Stomach (tissue), 9 donors: Measurements from ENCODE around the gene STUM. TPM values are rescaled to one million over a fixed set of nuclear protein-coding genes. Genes with fewer than 3 reads are reported as not detected.

Experiments
- DNase-seq, 2 donors: peaks; one replicate each; pipeline versions ENCODE4 v3.0.0 to v3.0.0-alpha.2; 2013 to 2019
- H3K27ac ChIP-seq, 5 donors: fragments of 200-600 bp in 4 of 5; sonication (generic) in 4 of 5; one replicate each; pipeline ENCODE4 v1.5.1; 2013 to 2019; ENCODE audit warnings: mild to moderate bottlenecking in 1 of 5, moderate library complexity in 1 of 5
- H3K27me3 ChIP-seq, 3 donors: fragments of 200-600 bp; sonication (generic); one replicate each; pipeline ENCODE4 v1.5.1; 2017 to 2019; ENCODE audit warnings: mixed run types in 1 of 3
- H3K36me3 ChIP-seq, 4 donors: fragments of 200-600 bp; sonication (generic); 1 replicate in 3 of 4; 2 replicates in 1 of 4; pipeline ENCODE4 v1.5.1; 2016 to 2019
- H3K4me1 ChIP-seq, 4 donors: fragments of 200-600 bp; sonication (generic); one replicate each; pipeline ENCODE4 v1.5.1; 2016 to 2019
- H3K4me3 ChIP-seq, 4 donors: fragments of 200-600 bp; sonication (generic) in 3 of 4; one replicate each; pipeline ENCODE4 v1.5.1; 2016 to 2019; ENCODE audit warnings: mild to moderate bottlenecking in 1 of 4
- H3K9me3 ChIP-seq, 4 donors: fragments of 200-600 bp; sonication (generic); one replicate each; pipeline ENCODE4 v1.5.1; 2016 to 2019
- CTCF ChIP-seq, 7 experiments: fragments of 450-650 bp in 4 of 7; fragments of 200-600 bp in 3 of 7; sonication (generic) in 3 of 7; IDR thresholded peaks; one replicate each; pipeline ENCODE4 v1.5.1; 2016 to 2019; ENCODE audit warnings: antibody characterized with exemption in 7 of 7, control low read depth in 2 of 7, mild to moderate bottlenecking in 1 of 7
- EP300 ChIP-seq: sonication (generic); formaldehyde crosslinking; IDR thresholded peaks from one replicate; pipeline ENCODE4 v1.6.1; 2017; ENCODE audit warnings: antibody characterized with exemption
- POLR2A ChIP-seq, 4 donors: fragments of 450-650 bp; IDR thresholded peaks; one replicate each; pipeline ENCODE4 v1.6.1; 2016; ENCODE audit warnings: antibody characterized with exemption in 4 of 4, control low read depth in 2 of 4, mild to moderate bottlenecking in 1 of 4, moderate library complexity in 1 of 4
- POLR2AphosphoS5 ChIP-seq, 3 donors: sonication (generic); formaldehyde crosslinking; IDR thresholded peaks; one replicate each; pipeline ENCODE4 v1.6.1; 2016; ENCODE audit warnings: antibody characterized with exemption in 3 of 3
- WGBS, 5 donors: extraction: QIAGEN DNeasy Blood & Tissue Kit in 3 of 5; methylation state at CpG; one replicate each; pipeline versions ENCODE4 v1.1.5 to v1.1.7; 2013 to 2018; 5-methylcytosine and 5-hydroxymethylcytosine counted together
- intact Hi-C: fragments of 100-400 bp; cut with DNase I; formaldehyde crosslinking; loops from one replicate; pipeline ENCODE4 v1.15.1; 2023; ENCODE audit warnings: low total_unique reads
- polyA plus RNA-seq, 3 donors: library from polyadenylated mRNA; stranded (reverse); fragments of 200-250 nt; gene quantifications; one replicate each; pipeline ENCODE4 v1.2.3, GENCODE V29; 2013
- total RNA-seq, 5 donors: library from RNA; depleted of rRNA; stranded (reverse); fragments of >200 nt; gene quantifications; one replicate each; pipeline versions ENCODE4 v1.1.0 to v1.2.3, GENCODE V29; 2014 to 2016
- donor health status: healthy with polysubstance abuse.
- donor health status: Bipolar disorder and iron deficiency.
- donor health status: healthy.

Gene STUM
- total and polyA plus RNA-seq, 8 donors: under 0.01 to 2.8 (median 1.5) TPM

- Histone ChIP-seq H3K27ac (peak overlapping the region in 1 of 5 donors; percentile 85), H3K27me3 (no peaks in the 10 kb centered on the region), H3K4me3 (no peak overlapping the region), H3K9me3 (no peaks in the 10 kb centered on the region), H3K36me3 (peaks cover 33 to 87% (median 79%) of the 10 kb centered on the region in 4 donors), H3K4me1 (peaks cover 10 to 60% (median 34%) of the 10 kb centered on the region in 4 donors)
- DNase-seq: no peak
- TF ChIP-seq CTCF (IDR thresholded peaks at IDR 0.05) (no peak), POLR2A (IDR thresholded peaks at IDR 0.05) (no peak)
- intact Hi-C loops: no loop called here
- 91 to 96% (median 95%) methylated on average over 17 to 23 of the region's 23 CpGs for WGBS, 5 donors
Measured at GRCh38 chr1:226641671-226642231, 93.2 kb downstream of the STUM start.

- Histone ChIP-seq H3K27ac (peak overlapping the region in 3 of 5 donors; percentile 10 to 85 (median 46)), H3K4me3 (no peak overlapping the region), H3K4me1 (peaks cover 10 to 56% (median 32%) of the 10 kb centered on the region in 4 donors), H3K27me3 (no peaks in the 10 kb centered on the region), H3K36me3 (peaks cover 39 to 87% (median 79%) of the 10 kb centered on the region in 4 donors), H3K9me3 (no peaks in the 10 kb centered on the region)
- DNase-seq: no peak
- 91 to 98% (median 95%) methylated on average over 6 to 8 of the region's 8 CpGs for WGBS, 5 donors
- TF ChIP-seq POLR2AphosphoS5 (IDR thresholded peaks at IDR 0.05) (no peak), CTCF (IDR thresholded peaks at IDR 0.05) (no peak), POLR2A (IDR thresholded peaks at IDR 0.05) (no peak), EP300 (no peak)
- intact Hi-C loops: no loop called here
Measured at GRCh38 chr1:226642421-226642820, 93.9 kb downstream of the STUM start.

GRCh38 chr1:226643177-226643576 is 94.6 kb downstream of the STUM start:
- TF ChIP-seq EP300: no peak
- no peak for TF ChIP-seq POLR2AphosphoS5 (IDR thresholded peaks at IDR 0.05)
- no peak for TF ChIP-seq CTCF (IDR thresholded peaks at IDR 0.05)
- no peak for TF ChIP-seq POLR2A (IDR thresholded peaks at IDR 0.05)
- WGBS, 5 donors: 49 to 84% (median 60%) methylated on average over 8 to 9 of the region's 9 CpGs
- Histone ChIP-seq H3K36me3 (peaks cover 47 to 87% (median 80%) of the 10 kb centered on the region in 4 donors), H3K27ac (peak overlapping the region in 3 of 5 donors; percentile 10 to 85 (median 46)), H3K4me1 (peaks cover 10 to 49% (median 31%) of the 10 kb centered on the region in 4 donors), H3K4me3 (no peak overlapping the region), H3K27me3 (no peaks in the 10 kb centered on the region), H3K9me3 (no peaks in the 10 kb centered on the region)
- intact Hi-C loops: no loop called here
- no peak for DNase-seq

GRCh38 chr1:226643611-226644540 is 95.3 kb downstream of the STUM start:
- H3K27ac ChIP-seq: peak overlapping the region in 2 of 5 donors; percentile 46 to 85
- H3K4me3 ChIP-seq: no peak overlapping the region
- TF ChIP-seq EP300 (no peak), CTCF (IDR thresholded peaks at IDR 0.05) (no peak), POLR2AphosphoS5 (IDR thresholded peaks at IDR 0.05) (no peak), POLR2A (IDR thresholded peaks at IDR 0.05) (no peak)
- intact Hi-C loops: no loop called here
- 73 to 83% (median 77%) methylated on average over 13 to 18 of the region's 18 CpGs for WGBS, 5 donors
- no peaks in the 10 kb centered on the region for H3K27me3 ChIP-seq
- no peak for DNase-seq
- H3K36me3 ChIP-seq: peaks cover 48 to 86% (median 79%) of the 10 kb centered on the region in 4 donors
- peaks cover 10 to 42% (median 31%) of the 10 kb centered on the region in 4 donors for H3K4me1 ChIP-seq
- no peaks in the 10 kb centered on the region for H3K9me3 ChIP-seq
